T-helper 1 cell treated with Interleukin-12 subunit alpha and Interleukin-12 subunit beta and Interleukin-4 antibody, amounts not matched to agents 30 ng/mL and 1 ng/mL, for 36 hours (primary cell): ENCODE results near the gene WNT5A. TPM values are rescaled to one million over a fixed set of nuclear protein-coding genes. Genes with fewer than 3 reads are reported as not detected.

ENCODE experiments used
- intact Hi-C: fragments of 100-400 bp; cut with micrococcal nuclease; formaldehyde crosslinking; loops from one replicate; pipeline ENCODE4 v1.15.1; 2024
- total RNA-seq: library from RNA; stranded (reverse); gene quantifications from 2 replicates; pipeline ENCODE4 v1.2.3, GENCODE V29; 2022

WNT5A gene
- total RNA-seq, 1 donor from 2014 or later, result not detected

GRCh38 chr3:55482496-55483195 lies 4.5 kb downstream of the WNT5A start:
- intact Hi-C loops, result loop anchor here (5.0 kb wide), 1 partner anchor 1360 kb away; the partner anchor contains the start of gene CACNA2D3

GRCh38 chr3:55481744-55482495 lies 5.2 kb downstream of the WNT5A start:
- intact Hi-C loops, result loop anchor here (5.0 kb wide), 1 partner anchor 1360 kb away; the partner anchor contains the start of gene CACNA2D3

- intact Hi-C loops, result loop anchor here (5.0 kb wide), 1 partner anchor 1359 kb away; the partner anchor contains the start of gene CACNA2D3
These were observed 6.0 kb downstream of the WNT5A start for GRCh38 chr3:55480911-55481743.

GRCh38 chr3:55477306-55478303 lies 9.5 kb downstream of the WNT5A start:
- intact Hi-C loops, result no loop called here

- intact Hi-C loops, result no loop called here
These were observed 10.6 kb downstream of the WNT5A start for GRCh38 chr3:55476515-55476914.

GRCh38 chr3:55474213-55474632 lies 12.9 kb downstream of the WNT5A start:
- intact Hi-C loops, result no loop called here

GRCh38 chr3:55473788-55474187 lies 13.3 kb downstream of the WNT5A start:
- intact Hi-C loops, result no loop called here

GRCh38 chr3:55471522-55472280 lies 15.4 kb downstream of the WNT5A start:
- intact Hi-C loops, result no loop called here

GRCh38 chr3:55471084-55471483 lies 16.0 kb downstream of the WNT5A start:
- intact Hi-C loops, result no loop called here

- intact Hi-C loops, result no loop called here
These were observed 17.1 kb downstream of the WNT5A start for GRCh38 chr3:55469957-55470526.

- intact Hi-C loops, result no loop called here
These were observed 18.9 kb downstream of the WNT5A start for GRCh38 chr3:55468251-55468650.

GRCh38 chr3:55467099-55467498 lies 20.0 kb downstream of the WNT5A start:
- intact Hi-C loops, result no loop called here

- intact Hi-C loops, result no loop called here
These were observed 20.6 kb downstream of the WNT5A start for GRCh38 chr3:55466526-55466925.

- intact Hi-C loops, result no loop called here
These were observed 25.2 kb downstream of the WNT5A start for GRCh38 chr3:55461896-55462295.

- intact Hi-C loops, result no loop called here
These were observed 27.3 kb downstream of the WNT5A start for GRCh38 chr3:55459838-55460237.

- intact Hi-C loops, result no loop called here
These were observed 28.8 kb downstream of the WNT5A start for GRCh38 chr3:55458181-55458790.

GRCh38 chr3:55455915-55456314 lies 31.2 kb downstream of the WNT5A start:
- intact Hi-C loops, result no loop called here

- intact Hi-C loops, result no loop called here
These were observed 32.5 kb downstream of the WNT5A start for GRCh38 chr3:55454611-55455010.
